GM19463 (cell line): ENCODE data around the gene ZNF142.

ENCODE experiments used
- ATAC-seq: cut with Tn5 transposase; IDR thresholded peaks from one replicate; pipeline ENCODE4 v1.9.1; 2021; ENCODE audit warnings: mild to moderate bottlenecking, moderate library complexity; ENCODE audit not compliant: unreplicated experiment

Gene ZNF142

DNA sequence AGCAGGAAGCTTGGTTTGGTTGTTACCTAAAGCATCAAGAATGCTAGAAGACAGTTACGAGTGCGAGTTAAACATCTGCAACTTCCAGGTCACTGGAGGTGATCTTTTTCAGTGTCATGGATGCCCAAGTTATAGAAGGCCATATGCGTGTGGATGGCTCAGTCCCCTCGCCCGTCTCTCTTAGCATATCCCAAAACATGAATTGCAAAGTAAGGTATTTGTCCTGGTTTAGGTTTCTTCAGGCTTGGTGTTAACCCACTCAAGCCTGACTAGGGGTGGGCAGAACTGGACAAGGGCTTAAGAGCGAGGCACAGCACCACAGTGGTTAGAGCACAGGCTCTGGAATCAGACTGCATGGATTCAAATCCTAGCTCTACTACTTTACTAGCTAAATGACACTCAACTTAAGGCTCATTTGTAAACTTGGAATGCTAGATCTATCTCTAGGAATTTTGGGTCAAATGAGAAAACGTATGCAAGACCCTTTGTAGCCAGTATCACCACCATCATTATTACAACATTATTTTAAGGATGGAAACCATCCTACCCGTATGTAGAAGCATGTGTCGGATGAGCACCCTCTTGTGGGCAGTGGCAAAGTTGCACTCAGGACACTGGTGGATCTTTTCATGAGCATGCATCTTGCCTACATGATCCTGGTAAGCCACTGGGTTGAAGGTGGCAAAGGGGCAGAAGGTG lies 11.2 kb downstream of the ZNF142 start:
- ATAC-seq = no peak

DNA sequence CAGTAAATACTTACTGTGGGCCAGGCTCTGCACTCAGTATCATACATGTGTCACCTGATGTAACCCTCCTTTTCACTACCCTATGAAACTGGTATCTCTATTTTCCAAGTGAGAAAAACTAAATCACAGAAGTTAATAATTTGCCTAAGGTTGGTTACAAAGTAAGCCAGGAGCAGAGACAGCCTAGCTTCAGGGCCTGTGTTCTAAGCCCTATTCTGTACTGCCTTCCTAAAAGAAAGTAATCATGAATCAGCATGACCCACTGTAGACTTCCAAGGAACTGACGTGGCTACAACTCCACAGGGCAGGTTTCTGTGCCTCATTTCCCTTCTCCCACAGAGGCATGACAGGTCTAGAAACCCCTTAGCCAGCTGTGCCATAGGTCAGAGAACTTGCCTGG lies 14.3 kb downstream of the ZNF142 start:
- peak; percentile 61 for ATAC-seq

DNA sequence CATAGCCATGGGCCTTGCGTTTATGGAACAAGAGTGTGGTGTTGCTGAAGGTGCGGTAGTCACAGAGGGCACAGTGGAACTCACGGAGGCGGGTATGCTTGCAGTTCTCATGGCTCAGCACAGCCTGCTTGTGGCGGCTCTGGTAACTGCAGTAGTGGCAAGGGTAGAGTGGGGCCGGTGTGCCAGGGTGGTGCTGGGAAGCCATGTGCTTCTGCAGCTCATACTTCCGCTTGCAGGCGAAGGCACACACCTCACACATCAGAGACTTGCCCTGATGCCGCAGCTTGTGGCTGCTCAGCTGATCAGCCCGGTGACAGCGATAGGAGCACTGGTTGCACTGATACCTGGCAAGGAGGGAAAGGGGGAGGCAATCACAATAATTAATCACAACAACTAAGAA lies 14.7 kb downstream of the ZNF142 start:
- ATAC-seq = no peak

DNA sequence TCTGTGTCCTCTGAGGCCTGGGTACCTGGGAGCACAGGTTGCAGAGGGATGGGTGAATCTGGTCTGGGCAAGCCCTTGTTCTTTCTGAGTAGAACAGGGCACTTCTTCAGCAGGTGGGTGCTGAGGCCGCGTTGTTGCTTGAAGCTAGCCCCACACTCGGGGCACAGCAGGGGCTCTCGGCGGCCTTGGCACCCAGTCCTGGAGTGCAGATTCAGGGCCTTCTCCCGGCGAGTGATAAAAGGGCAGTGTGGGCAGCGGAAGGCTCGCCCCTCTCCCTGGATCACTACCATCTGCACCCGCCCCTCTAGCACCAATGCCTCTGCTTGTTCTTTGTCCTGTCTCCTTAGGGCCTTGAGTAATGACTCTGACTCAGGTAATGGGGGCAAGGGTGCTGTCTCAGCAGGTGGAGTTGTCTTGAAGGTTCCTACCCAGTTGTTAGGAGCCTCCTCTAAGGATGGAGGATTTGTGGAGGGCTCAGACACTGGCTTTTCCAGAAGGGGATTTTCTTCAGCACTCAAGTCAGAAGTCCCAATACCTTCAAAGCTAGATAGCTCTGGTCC lies 15.6 kb downstream of the ZNF142 start:
- ATAC-seq = no peak

DNA sequence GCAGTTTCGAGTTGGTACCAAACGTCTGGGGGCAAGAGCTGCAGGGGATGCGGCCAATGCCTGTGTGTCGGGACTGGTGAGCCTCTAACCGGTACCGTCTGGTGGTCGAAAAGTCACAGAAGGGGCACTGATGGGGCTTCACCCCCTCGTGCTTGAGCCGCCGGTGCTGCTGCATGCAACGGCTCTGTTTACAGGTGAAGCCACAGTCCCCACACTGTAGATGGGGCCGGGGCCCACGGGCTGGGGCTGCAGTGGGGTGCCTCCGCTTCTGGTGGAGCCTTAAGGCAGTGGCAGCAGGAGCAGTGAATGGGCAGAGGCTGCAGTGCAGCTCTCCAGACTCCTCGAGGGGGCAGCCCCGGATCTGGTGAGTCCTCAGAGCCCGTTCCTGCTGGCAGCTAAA lies 16.6 kb downstream of the ZNF142 start:
- no peak for ATAC-seq

DNA sequence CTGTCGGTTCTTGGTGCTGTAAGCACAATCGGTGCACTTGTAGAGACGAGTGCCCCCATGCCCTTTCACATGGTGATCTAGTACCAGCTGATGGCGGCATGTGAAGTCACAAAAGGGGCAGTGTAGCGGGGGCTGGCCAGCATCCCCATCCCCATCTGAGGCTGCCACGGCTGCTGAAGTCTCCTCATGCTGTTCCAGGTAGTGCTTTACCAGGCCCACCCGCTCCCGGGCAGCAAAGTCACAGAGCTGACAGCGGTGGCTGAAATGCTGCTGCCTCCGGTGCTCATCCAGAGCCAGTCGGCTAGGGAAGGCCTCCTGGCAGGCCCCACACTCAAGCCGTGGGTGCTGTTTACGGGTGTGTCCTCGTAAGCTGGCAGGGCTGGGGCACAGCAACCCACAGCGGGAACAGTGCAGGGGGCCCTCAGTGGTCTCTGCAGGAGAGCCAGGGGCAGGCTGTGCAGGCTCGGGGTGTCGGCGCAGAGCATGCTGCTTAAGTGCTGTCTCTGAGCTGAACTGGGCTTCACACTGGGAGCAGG lies 17.2 kb downstream of the ZNF142 start:
- ATAC-seq = no peak

DNA sequence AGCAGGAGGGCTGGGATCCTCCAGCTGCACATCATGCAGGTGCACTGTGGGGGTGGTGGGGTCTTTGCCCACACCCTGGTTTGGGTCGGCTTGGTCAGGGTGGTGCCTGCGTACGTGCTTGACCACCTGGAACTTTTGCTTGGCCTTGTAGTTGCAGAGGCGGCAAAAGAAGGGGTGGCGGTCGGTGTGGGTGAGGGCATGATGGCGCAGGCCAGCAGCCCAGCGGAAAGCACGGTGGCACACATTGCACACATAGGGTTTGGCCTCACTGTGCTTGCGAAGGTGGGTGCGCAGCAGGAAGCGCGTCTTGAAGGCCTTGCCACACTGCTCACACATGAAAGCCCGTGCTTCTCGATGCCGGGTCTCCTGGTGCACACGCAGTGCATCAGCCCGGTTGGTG lies 21.1 kb downstream of the ZNF142 start:
- no peak for ATAC-seq

DNA sequence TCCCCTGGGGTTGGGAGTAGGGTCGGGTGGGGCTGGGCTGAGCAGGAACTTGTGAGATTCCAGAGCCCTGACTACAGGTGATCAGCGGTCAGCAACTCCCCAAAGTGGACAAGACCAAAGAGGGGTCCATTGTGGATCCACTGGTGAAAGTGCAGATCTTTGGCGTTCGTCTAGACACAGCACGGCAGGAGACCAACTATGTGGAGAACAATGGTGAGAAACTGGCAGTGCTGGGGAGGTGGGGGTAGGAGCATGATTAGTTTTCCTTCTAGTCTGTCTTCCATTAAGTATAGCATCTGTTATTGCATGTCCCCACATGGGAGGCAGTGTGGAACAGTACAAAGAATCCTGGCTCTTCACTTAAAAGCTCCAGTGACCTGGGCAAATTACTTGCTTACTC lies 23.7 kb downstream of the ZNF142 start:
- no peak for ATAC-seq

DNA sequence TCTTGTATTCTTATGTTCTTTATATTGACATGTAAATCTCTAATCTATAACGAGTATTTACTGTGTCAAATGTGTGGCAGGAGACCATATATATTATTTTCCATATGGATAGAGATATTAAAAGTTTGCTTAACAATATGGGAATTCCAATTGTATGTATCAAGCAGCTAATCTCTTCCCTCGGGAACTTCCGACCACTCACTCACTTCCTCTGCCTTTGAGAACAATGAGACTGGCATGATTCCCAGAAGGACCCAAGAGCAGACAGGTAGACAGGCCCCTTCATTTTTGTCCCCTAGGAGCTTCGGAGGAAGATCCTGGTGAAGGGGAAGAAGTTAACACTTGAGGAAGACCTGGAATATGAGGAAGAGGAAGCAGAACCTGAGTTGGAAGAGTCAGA lies 27.6 kb downstream of the ZNF142 start:
- ATAC-seq = no peak

DNA sequence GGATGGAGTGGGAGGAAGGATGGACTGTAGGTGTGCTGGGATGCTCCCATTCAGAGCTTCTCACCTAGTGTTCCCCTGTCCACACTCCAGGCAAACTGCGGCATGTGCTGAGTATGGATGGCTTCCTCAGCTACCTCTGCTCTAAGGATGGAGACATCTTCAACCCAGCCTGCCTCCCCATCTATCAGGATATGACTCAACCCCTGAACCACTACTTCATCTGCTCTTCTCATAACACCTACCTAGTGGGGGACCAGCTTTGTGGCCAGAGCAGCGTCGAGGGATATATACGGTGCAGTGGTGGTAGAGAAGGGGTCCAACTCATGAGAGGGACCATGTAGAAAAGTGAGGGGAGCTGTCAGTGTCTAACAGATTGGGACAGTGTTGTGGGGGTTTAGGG lies 31.5 kb downstream of the ZNF142 start:
- no peak for ATAC-seq

DNA sequence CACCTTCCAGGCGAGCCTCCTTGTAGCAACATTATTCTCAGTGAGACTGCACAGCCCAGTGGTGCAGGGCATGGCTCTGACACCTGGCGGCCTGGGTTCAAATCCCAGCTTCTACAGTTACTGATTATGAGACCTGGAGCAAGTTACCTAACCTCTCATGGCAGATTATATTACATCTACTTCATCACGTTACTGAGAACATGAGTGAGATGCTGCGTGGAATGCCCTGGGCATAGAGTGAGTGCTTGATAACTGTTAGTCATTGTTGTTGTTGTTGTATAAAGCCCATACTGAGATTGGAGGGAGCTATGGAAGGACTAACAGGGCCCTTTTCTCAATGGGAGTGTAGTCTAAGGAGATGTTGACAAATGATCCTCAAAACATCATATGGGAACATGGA lies 33.1 kb downstream of the ZNF142 start:
- no peak for ATAC-seq

DNA sequence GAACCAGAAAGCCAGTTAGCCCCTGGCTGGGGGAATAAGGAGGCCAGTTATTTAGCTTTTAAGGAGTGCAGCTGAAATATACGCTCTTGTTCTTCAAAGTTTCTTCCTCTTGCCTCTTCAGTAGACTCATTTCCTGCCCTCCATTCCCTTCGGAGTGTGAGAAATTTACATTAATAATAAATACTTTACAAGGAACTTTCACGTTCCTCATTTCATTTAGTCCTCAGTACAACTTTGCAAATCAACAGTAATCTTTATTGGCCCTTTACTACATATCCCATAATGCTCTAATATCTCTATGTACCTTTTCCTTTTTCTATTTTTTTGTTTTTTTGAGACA lies 36.1 kb downstream of the ZNF142 start:
- ATAC-seq = no peak

DNA sequence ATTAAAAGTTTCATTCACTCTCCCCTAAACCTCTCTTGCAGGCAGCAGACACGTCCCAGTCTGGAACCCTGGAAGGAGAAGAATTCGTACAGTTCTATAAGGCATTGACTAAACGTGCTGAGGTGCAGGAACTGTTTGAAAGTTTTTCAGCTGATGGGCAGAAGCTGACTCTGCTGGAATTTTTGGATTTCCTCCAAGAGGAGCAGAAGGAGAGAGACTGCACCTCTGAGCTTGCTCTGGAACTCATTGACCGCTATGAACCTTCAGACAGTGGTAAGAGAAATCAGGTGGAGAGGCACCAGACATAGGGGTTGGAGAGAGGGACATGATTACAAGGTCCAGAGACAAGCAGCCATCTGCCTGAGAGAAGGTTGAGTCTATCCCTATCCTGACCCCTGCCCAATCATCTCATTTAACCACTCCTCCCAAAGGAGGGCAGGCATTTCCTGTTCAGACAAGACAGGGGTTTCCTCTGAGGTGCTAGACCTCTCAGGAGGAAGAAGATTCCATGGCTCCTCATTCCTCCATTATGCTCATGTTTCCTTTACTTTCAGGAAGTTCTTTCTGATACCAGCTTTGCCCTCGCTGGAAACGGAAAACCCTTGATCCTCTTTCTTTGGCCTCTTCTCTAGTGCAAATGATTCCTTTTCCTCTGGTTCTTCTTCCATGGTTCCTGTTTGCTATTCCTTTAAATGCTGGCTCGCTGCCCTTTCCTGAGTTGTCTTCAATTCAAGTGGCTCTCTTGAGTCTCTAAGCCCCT lies 36.6 kb downstream of the ZNF142 start:
- ATAC-seq = no peak

DNA sequence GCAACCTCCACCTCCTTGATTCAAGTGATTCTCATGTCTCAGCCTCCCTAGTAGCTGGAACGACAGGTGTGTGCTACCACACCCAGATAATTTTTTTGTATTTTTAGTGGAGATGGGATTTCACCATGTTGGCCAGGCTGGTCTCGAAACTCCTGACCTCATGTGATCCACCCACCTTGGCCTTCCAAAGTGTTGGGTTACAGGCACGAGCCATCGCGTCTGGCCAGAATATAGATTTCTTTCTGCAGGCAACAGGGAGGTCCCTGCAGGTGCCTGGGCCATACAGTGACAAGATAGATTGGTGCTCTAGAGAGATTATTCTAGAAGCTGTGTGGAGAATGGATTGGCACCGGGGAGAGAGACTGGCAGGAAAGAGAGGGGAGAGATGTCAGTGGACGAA lies 38.4 kb downstream of the ZNF142 start:
- no peak for ATAC-seq

DNA sequence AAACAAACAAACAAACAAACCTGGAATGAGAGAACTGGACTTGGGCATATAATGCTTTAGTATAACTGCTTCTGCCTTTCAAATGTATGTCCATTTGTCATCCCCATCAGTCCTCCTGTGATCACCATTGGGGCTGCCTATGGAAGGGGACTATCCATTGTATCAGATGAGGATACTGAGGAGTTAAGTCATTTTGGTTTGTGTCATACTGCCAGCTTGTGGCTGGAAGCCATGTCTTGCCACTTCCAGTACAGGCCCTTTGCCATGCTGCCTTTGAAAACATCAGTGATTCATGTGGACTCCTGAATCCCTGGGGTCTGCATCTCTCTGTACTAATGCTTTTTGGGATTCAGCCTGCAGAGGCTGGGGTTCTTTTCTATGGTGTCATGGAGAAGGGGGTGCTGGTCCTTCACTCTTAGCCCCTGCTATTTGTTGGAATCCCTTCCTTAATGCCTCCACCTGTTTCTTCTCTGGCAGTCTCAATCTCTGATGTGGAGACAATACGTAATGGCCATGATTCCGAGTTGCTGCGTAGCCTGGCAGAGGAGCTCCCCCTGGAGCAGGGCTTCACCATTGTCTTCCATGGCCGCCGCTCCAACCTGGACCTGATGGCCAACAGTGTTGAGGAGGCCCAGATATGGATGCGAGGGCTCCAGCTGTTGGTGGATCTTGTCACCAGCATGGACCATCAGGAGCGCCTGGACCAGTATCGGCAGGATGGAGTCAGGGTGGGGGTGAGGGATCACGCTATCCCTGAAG lies 41.1 kb downstream of the ZNF142 start:
- no peak for ATAC-seq

DNA sequence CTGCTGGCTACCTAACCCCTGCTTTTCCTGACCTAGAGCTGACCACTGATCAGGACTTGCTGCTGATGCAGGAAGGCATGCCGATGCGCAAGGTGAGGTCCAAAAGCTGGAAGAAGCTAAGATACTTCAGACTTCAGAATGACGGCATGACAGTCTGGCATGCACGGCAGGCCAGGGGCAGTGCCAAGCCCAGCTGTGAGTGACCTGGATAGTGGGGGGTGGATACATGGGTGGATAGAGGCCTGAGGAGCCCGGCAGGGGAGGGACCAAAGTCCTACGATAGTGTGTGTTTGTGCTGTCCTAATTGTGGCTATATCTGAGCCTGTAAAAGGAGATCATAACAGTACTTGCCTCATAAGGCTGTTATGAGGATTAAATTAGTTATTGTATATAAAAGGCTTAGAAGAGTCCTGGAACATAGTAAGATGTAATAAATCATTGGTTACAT lies 43.5 kb downstream of the ZNF142 start:
- ATAC-seq = no peak

DNA sequence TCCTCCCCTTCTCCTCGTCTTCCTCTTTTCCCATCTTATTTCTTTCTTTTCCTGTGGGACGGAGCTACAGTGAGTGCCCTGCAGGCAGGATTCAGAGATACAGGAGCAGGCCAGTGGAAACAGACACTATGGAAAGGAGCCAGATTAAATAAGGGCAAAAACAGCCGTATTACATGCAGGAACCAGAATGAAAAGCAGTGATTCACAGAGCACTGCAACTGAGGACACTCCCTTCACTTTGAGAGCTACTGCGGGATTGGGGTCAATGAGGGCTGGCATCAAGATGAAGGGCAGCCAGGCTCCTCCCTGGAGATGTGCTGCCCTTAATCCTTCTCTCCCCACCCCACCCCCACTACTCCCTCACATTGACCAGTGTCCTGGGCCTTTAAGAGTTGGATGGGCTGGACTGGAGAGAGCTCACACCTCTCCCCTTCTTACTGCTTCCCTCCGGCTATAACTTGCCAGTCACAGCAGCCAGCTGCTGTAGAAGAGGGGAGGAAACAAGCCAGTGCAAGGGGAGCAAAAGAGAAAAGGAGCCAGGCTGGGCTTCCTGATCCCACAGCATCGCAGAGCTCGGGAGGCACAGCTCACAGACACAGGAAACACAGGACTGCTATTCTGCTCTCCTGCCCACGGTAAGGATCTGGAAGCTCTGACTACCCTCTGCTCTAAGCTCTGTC lies 51.8 kb downstream of the ZNF142 start, which contains the start of gene PLCD4:
PLCD4 (plus strand) TSS at position 464 of the 680 bp plus-strand sequence. CDS start 7,841 bp downstream, outside the sequence.
- no peak for ATAC-seq

DNA sequence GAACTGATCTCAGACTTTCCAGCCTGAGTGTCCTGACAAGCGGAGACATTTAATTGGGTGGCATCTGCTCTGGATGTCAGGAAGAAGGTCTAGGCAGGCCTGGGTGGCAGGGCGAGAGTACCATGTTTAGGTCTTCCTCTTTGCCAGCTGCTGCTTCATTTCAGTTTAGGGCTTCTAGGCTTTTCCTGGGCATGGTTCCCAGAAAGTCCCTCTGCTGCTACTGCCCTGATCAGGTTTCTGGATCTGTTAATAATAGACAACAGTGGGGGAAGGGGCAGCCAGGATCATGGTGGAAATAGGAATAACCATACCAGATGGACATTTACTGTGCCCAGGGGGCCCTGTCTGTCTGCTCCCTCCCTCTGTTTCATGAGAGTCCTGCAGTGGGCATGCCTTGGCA lies 54.0 kb downstream of the ZNF142 start:
- ATAC-seq = no peak
